Esophagus squamous epithelium (tissue), 5 donors: Measurements from ENCODE around the gene LRRC37A. TPM values are rescaled to one million over a fixed set of nuclear protein-coding genes. Genes with fewer than 3 reads are reported as not detected.
"Not testable (repeated sequence)": the region's sequence is repeated elsewhere in the genome, so short reads cannot be mapped to it uniquely, and the experiment has no call there.

Experiments
- DNase-seq: peaks from one replicate; lab custom pipeline; 2025; lab: John Stamatoyannopoulos, UW
- H3K27ac ChIP-seq, 4 donors: fragments of 200-600 bp; sonication (generic); one replicate each; pipeline ENCODE4 v1.5.1; 2016 to 2019; ENCODE audit warnings: mild to moderate bottlenecking in 1 of 4
- H3K27me3 ChIP-seq, 4 donors: fragments of 200-600 bp; sonication (generic); 1 replicate in 3 of 4; 2 replicates in 1 of 4; pipeline versions ENCODE4 v1.5.1 to v1.6.0; 2017 to 2021; ENCODE audit warnings: antibody characterized with exemption in 1 of 4
- H3K36me3 ChIP-seq, 3 donors: fragments of 200-600 bp; sonication (generic); one replicate each; pipeline ENCODE4 v1.5.1; 2016 to 2019
- H3K4me1 ChIP-seq, 3 donors: fragments of 200-600 bp; sonication (generic); one replicate each; pipeline ENCODE4 v1.5.1; 2017 to 2019
- H3K4me3 ChIP-seq, 4 donors: fragments of 200-600 bp; sonication (generic); 1 replicate in 3 of 4; 2 replicates in 1 of 4; pipeline ENCODE4 v1.5.1; 2016 to 2019; ENCODE audit warnings: mild to moderate bottlenecking in 2 of 4, moderate library complexity in 1 of 4
- H3K9me3 ChIP-seq, 3 donors: fragments of 200-600 bp; sonication (generic); one replicate each; pipeline ENCODE4 v1.5.1; 2016 to 2019
- POLR2A ChIP-seq, 4 donors: fragments of 450-650 bp; IDR thresholded peaks; one replicate each; pipeline ENCODE4 v1.6.1; 2017; ENCODE audit warnings: antibody characterized with exemption in 4 of 4, mild to moderate bottlenecking in 4 of 4, moderate library complexity in 3 of 4
- WGBS, 2 donors: methylation state at CpG; one replicate each; pipeline ENCODE4 v1.1.5; 2018; 5-methylcytosine and 5-hydroxymethylcytosine counted together
- intact Hi-C: fragments of 100-400 bp; cut with DNase I; formaldehyde crosslinking; loops from one replicate; pipeline ENCODE4 v1.15.0; 2022
- total RNA-seq, 4 donors: library from RNA; depleted of rRNA; stranded (reverse); fragments of >200 nt; gene quantifications; one replicate each; pipeline ENCODE4 v1.1.0, GENCODE V29; 2016
- TF ChIP-seq, protein P1 (sequence below), 6 experiments: fragments of 450-650 bp in 4 of 6; fragments of 200-600 bp in 2 of 6; sonication (generic) in 2 of 6; IDR thresholded peaks; one replicate each; pipeline ENCODE4 v1.5.1; 2016 to 2019; ENCODE audit warnings: antibody characterized with exemption in 6 of 6, mild to moderate bottlenecking in 4 of 6, moderate library complexity in 4 of 6
- donor health status: DM: yes; HTN: yes; CAD: no.

Gene LRRC37A
- total RNA-seq, 4 donors from 2014 or later: 0.18 to 1.1 (median 0.85) TPM

- Histone ChIP-seq H3K9me3 (no peaks in the 10 kb centered on the region), H3K27me3 (no peaks in the 10 kb centered on the region), H3K27ac (no peak overlapping the region), H3K4me1 (peaks cover 0 to 23% (median 4%) of the 10 kb centered on the region in 3 donors), H3K4me3 (no peak overlapping the region), H3K36me3 (no peaks in the 10 kb centered on the region)
- no peak for DNase-seq
- intact Hi-C loops: no loop called here
- WGBS, 2 donors: 42 to 55% methylated on average over 3 of the region's 3 CpGs
- TF ChIP-seq, protein P1, sequence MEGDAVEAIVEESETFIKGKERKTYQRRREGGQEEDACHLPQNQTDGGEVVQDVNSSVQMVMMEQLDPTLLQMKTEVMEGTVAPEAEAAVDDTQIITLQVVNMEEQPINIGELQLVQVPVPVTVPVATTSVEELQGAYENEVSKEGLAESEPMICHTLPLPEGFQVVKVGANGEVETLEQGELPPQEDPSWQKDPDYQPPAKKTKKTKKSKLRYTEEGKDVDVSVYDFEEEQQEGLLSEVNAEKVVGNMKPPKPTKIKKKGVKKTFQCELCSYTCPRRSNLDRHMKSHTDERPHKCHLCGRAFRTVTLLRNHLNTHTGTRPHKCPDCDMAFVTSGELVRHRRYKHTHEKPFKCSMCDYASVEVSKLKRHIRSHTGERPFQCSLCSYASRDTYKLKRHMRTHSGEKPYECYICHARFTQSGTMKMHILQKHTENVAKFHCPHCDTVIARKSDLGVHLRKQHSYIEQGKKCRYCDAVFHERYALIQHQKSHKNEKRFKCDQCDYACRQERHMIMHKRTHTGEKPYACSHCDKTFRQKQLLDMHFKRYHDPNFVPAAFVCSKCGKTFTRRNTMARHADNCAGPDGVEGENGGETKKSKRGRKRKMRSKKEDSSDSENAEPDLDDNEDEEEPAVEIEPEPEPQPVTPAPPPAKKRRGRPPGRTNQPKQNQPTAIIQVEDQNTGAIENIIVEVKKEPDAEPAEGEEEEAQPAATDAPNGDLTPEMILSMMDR (IDR thresholded peaks at IDR 0.05): no peak
- no peak for TF ChIP-seq POLR2A (IDR thresholded peaks at IDR 0.05)
These were observed 30.3 kb upstream of the LRRC37A start for GRCh38 chr17:46264456-46265198.

GRCh38 chr17:46266063-46266655 lies 28.8 kb upstream of the LRRC37A start:
- intact Hi-C loops: not testable (repeated sequence)

DNA sequence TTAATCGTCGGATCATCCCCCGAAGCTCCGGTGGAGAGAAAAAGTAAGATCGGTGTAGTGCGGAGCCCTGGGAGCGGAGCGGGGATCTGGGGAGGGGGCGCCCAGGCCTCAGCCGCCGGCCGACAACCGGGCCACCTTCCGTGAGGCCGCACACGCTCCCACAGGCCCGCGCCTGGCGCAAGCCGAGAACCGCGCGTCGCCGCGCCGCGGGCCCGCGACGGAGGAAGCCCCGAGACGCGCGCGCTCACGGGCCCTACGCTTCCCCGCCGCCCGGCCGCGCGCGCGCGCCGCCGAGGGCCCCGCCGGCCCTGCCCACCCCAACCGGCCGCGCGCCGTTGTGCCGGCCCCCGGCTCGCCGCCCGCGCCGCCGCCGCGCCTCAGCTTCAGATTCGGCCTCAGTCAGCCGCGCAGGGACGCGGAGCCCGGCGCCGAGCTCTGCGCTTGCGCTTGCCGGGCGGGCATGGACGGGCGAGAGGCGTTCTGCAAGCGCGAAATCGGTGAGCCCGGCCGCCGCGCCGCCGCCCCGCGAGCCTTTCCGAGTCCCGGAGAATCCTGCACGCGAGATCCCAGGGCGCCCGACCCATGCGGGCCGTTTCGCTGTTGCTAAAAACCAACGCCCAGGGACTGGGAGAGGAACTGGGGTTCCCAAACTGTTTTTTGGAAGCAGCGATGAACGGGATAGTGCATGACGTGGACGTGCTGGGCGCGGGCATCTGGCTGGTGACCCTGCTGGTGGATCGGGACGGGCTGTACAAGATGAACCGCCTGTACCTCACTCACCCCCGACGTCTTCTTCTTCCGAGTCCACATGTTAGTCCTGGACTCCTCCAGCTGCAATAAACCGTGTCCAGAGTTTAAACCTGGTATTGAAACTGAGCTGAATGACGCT lies 28.0 kb upstream of the LRRC37A start:
- Histone ChIP-seq H3K27ac (peak overlapping the region; percentile 81 to 95 (median 90)), H3K27me3 (no peaks in the 10 kb centered on the region), H3K36me3 (no peaks in the 10 kb centered on the region), H3K4me1 (peaks cover 0 to 18% (median 4%) of the 10 kb centered on the region in 3 donors), H3K4me3 (peak overlapping the region; percentile 51 to 74 (median 68)), H3K9me3 (no peaks in the 10 kb centered on the region)
- peak; percentile 48 for DNase-seq
- TF ChIP-seq, protein P1 (IDR thresholded peaks at IDR 0.05): peak in 2 of 6 experiments; percentile 9 to 13
- peak in 2 of 4 donors; percentile 44 to 67 for TF ChIP-seq POLR2A (IDR thresholded peaks at IDR 0.05)
- 0% methylated on average over 14 to 32 of the region's 116 CpGs for WGBS, 2 donors
- intact Hi-C loops: no loop called here

More at GRCh38 chr17:46266063-46266655, 28.8 kb upstream of the LRRC37A start:
- peak overlapping the region; percentile 51 to 74 (median 68) for H3K4me3 ChIP-seq
- not testable (repeated sequence) for H3K36me3 ChIP-seq, DNase-seq, H3K27me3 ChIP-seq, H3K9me3 ChIP-seq
- H3K4me1 ChIP-seq: peaks cover 0 to 18% (median 4%) of the 10 kb centered on the region in 3 donors
- WGBS, 2 donors: 10 to 33% methylated on average over 16 to 21 of the region's 21 CpGs
- peak overlapping the region; percentile 81 to 95 (median 87) for H3K27ac ChIP-seq

- Histone ChIP-seq H3K36me3 (no peaks in the 10 kb centered on the region), H3K4me1 (peaks cover 0 to 18% (median 4%) of the 10 kb centered on the region in 3 donors), H3K4me3 (no peak overlapping the region), H3K9me3 (no peaks in the 10 kb centered on the region), H3K27me3 (no peaks in the 10 kb centered on the region), H3K27ac (no peak overlapping the region)
- DNase-seq: no peak
- 68 to 73% methylated on average over 4 to 5 of the region's 5 CpGs for WGBS, 2 donors
- TF ChIP-seq, protein P1 (IDR thresholded peaks at IDR 0.05): no peak
- TF ChIP-seq POLR2A (IDR thresholded peaks at IDR 0.05): no peak
- intact Hi-C loops: loop anchor here (10.0 kb wide), 1 partner anchor 75 kb away; the partner anchor contains the start of gene KANSL1
These were observed 24.9 kb upstream of the LRRC37A start for GRCh38 chr17:46270032-46270431.

DNA sequence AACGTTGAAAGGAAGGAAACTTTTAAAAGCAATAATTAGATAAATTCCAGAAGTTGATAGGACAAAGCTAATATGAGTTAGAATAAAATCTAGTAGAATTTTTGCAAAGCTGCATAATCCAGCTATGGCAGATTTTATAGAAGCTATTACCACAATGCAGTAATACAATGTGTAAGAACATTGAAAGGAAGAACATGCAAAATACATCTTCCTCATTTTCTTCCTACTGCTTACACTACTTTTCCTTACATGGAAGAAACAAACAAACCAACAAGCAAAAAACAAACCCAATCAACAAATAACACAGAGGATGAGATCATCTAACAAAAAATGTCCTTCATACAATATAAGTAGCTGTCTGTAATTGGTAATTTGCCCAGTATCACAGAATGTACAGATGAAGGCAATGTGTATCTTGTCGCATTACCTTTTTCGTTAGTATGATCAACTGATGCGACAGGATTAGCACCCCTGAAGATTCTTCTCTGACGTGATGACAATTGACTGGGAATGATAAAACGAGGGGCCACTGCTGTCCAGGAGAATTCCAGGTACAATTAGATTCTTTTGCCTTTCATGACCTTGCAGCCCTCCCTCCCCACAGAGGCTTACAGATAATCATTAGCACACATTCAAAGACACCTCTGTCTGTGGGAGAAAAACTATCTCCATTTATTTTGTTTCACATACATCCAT lies 21.2 kb upstream of the LRRC37A start:
- intact Hi-C loops: loop anchor here (10.0 kb wide), 1 partner anchor 79 kb away; the partner anchor contains the start of gene KANSL1
- DNase-seq: no peak
- H3K9me3 ChIP-seq: no peaks in the 10 kb centered on the region
- no peak overlapping the region for H3K4me3 ChIP-seq
- no peaks in the 10 kb centered on the region for H3K4me1 ChIP-seq
- H3K27me3 ChIP-seq: no peaks in the 10 kb centered on the region
- no peak overlapping the region for H3K27ac ChIP-seq
- 74 to 77% methylated on average over 6 of the region's 6 CpGs for WGBS, 2 donors
- H3K36me3 ChIP-seq: no peaks in the 10 kb centered on the region
- TF ChIP-seq POLR2A (IDR thresholded peaks at IDR 0.05): no peak
- TF ChIP-seq, protein P1 (IDR thresholded peaks at IDR 0.05): no peak
